Caki2 (cell line): ENCODE results near the gene ATG13. TPM values are rescaled to one million over a fixed set of nuclear protein-coding genes. Genes with fewer than 3 reads are reported as not detected.
A peak's percentile ranks its signal among the peaks of the same experiment; 100 is the strongest.

ENCODE experiments used
- DNase-seq: peaks from one replicate; pipeline ENCODE4 v3.0.0-alpha.2; 2015; ENCODE audit warnings: low read depth
- in situ Hi-C: cut with HindIII; loops from 2 replicates; pipeline ENCODE4 v1.10.0; 2016; ENCODE audit warnings: low sequenced_read_pairs, low pct_unique_long_range_greater_than_20kb, mixed read lengths
- total RNA-seq: library from RNA; depleted of rRNA; stranded (reverse); fragments of >200 nt; shearing (Covaris generic); gene quantifications from 2 replicates; pipeline ENCODE4 v1.2.3, GENCODE V29; 2014; ENCODE audit warnings: low replicate concordance

The ATG13 gene
- total RNA-seq, 1 experiment from 2014 or later: 43.1 TPM

- no peak for DNase-seq
- in situ Hi-C loops: no loop called here
Observed at GRCh38 chr11:46637546-46637945, 20.2 kb downstream of the ATG13 start.

GRCh38 chr11:46639197-46639839 is 22.0 kb downstream of the ATG13 start:
- no peak for DNase-seq
- in situ Hi-C loops: no loop called here

- in situ Hi-C loops: no loop called here
- DNase-seq: peak; percentile 13
Observed at GRCh38 chr11:46640036-46640788, 22.9 kb downstream of the ATG13 start.

DNA sequence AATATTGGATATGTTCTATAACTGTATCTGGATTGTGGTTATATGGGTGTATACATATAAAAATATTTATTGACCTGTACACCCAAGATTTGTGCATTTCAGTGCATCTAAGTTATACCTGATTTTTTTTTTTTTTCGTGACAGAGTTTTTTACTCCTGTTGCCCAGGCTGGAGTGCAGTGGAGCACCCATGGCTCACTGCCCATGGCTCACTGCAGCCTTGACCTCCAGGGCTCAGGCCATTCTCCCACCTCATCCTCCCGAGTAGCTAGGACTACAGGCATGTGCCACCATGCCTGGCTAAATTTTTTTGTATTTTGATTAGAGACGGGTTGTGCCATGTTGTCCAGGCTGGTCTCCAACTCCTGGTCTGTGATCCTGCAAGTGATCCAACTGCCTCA is 24.3 kb downstream of the ATG13 start:
- in situ Hi-C loops: no loop called here
- DNase-seq: no peak

DNA sequence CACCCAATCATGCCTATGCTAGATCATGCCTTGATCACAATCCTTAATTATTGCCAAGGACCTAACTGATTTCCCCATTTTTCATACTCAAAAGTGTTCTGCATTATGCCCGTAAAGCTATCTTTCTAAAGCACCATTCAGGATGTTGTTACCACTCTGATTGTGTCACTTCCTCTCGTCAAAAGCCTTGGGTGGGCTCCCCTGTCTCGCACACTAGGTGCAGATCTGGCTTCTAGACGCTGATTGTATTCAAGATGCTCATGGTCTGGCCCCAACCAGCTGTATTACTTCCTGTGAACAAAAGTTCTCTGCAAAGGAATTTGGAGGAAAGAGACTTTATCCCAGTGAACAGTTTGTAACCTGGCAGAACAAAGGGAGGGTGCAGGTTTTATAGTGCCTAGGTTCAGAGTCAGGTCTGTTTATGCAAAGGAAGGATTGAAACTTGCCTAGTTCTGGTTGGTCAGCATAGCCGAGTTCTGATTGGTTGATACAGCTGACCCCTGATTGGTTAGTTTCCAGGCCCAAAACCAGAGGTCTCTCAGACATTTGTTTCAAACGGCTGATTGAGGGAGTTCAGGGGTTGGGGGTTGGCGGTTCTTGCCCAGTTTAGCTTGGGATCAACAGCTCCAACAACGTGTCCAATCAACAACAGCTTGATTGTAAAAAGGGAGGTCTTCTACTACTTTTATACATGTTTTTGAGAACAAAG is 25.4 kb downstream of the ATG13 start:
- no peak for DNase-seq
- in situ Hi-C loops: no loop called here

DNA sequence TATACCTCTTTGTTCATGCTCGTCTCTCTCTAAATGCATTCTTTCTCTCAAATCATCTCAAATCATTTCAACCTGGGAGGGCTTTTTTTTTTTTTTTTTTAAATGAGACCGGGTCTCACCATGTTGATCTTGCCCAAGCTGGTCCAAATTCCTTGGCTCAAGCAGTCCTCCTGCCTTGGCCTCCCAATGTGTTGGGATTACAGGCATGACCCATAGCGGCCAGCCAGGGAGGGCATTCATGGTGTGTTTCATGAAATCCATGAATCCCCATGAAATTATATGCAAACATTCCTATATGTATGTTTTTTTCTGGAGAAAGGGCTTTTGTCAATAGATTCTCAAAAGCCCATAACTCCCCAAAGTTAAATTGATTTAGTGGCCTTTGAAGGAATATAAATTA is 26.2 kb downstream of the ATG13 start:
- DNase-seq: no peak
- in situ Hi-C loops: no loop called here

DNA sequence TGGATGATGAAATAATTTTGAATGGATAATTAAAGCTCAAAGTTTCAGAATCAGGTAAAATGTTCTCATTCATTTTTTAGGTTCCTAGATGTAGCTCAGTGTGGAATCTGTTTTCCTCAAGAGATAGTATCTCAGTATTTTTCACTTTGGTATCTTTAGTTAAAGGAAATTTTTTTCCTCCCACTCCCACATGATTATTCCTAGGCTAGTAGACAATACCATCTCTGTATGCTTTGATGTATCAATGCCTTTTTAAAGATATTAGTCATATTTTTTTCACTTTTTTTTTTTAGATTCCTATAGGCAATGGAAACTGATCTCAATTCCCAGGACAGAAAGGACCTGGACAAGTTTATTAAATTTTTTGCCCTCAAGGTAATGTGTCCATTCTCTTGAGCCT is 26.6 kb downstream of the ATG13 start:
- in situ Hi-C loops: no loop called here
- no peak for DNase-seq

DNA sequence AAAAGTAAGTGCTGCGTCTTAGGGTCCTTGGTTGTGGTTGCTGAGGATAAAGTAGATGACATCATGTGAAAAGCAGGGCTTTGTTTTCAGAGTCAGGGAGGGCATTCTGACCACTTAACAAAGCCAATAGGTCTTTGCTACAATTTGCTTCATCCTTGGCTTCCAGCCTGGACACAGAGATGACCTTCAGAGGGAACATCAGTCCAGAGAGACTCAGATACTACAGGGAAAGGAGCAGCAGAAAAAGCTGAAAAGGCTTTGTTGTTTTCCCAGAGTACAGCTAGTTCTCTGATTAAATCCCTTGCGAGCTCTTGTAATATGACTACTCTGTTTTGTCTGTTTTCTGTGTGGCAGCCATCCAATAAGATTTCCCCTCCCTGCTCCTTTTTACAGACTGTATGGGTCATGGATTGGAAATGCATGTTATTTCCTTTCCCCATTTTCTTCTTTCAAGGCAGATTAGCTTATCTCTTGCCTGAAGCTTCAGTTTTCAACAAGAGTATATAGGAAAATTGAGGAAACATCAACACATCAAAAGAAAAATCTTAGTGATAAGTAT is 31.9 kb downstream of the ATG13 start:
- in situ Hi-C loops: no loop called here
- DNase-seq: no peak

DNA sequence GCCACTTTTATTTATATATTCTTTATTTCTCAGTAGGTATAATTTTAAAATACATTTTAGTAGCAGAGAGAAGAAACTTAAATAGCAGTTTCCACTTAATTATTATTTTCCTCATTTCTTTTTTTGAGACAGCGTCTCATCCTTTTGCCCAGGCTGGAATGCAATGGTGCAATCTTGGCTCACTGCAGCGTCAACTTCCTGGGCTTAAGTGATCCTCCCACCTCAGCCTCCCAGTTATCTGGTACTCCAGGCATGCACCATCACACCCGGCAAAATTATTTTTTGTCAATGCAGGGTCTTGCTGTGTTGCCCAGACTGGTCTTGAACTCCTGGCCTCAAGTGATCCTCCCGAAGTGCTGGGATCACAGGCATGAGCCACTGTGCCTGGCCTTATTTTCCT is 38.3 kb downstream of the ATG13 start:
- in situ Hi-C loops: no loop called here
- no peak for DNase-seq

DNA sequence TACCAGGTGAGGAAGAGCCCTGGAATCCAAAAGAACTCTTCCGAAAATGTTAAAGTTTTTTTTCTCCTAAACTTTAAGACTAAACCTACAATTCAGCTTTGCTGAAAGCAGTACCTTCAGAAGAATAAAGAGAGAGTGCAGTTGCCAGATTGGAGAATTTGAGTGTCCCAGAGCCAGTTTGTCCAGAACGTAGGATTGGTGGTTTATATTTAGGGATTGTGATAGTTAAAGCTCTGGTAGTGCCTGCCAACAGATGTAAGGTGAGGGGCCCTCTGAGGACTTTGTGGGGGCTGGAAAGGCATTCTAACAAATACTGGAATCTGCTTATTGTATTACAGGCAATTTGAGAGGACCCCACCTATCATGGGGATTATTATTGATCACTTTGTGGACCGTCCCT is 39.8 kb downstream of the ATG13 start:
- in situ Hi-C loops: no loop called here
- no peak for DNase-seq

- in situ Hi-C loops: no loop called here
- DNase-seq: no peak
Observed at GRCh38 chr11:46658259-46658658, 40.9 kb downstream of the ATG13 start.

DNA sequence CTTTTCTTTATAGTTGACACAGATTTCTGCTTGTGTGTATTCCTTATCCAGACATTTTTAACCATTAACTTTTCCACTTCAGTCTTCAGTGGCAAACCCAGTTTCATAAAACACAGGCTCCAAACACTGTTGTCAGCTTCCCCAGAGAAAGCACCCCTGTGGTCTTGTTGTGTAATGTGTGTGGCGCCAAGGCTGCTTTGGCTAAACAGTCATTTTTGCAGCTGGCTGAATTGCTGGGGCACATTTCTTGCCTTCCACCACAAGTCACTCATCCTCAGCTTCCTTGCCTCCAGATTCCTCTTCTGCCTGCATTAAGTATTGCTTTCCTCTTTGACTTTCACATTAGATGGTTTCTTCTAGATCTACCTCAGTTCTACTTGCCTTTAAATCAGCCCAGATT is 42.6 kb downstream of the ATG13 start:
- no peak for DNase-seq
- in situ Hi-C loops: no loop called here

DNA sequence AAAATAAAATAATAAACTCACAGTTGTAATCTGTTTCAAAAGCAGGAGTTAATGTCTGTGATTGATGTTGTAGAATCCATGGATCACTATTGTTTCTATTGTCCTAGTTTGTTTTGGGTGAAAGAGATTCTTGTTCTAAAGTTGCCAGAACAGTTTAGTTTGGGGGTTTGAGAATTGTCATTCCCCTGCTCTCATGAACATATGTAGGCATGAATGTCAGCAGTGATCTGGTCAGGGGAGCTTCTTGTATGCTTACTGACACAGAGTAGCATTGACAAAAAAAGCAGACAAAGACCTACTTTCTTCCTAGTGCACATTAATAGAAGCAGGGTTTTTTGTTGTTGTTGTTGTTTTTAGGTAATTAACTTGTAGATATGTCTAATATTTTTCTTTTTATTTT is 44.5 kb downstream of the ATG13 start:
- no peak for DNase-seq
- in situ Hi-C loops: no loop called here

DNA sequence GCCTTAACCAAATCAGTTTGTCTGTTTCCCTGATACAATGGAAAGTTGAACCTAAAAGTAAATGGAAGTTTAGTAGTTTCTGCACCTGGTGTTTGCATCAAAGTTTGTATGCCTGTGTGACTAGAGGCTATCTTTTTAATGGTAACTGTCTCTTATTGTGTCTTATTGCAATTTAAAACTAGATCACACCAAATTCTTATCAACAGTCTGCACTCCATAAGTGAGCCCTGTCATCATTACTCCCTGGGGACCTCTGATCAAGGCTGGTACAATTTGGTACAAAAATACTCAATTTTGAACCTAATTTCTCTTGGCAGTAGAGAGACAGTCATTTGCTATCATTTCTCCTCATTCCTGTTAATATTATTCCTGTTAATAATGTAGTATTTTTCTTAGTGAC is 45.0 kb downstream of the ATG13 start:
- in situ Hi-C loops: no loop called here

GRCh38 chr11:46663277-46663940 is 46.1 kb downstream of the ATG13 start:
- in situ Hi-C loops: no loop called here
- no peak for DNase-seq

More for the DNA sequence above, 45.0 kb downstream of the ATG13 start:
- DNase-seq: no peak

- in situ Hi-C loops: no loop called here
Observed at GRCh38 chr11:46664612-46665011, 47.3 kb downstream of the ATG13 start.

DNA sequence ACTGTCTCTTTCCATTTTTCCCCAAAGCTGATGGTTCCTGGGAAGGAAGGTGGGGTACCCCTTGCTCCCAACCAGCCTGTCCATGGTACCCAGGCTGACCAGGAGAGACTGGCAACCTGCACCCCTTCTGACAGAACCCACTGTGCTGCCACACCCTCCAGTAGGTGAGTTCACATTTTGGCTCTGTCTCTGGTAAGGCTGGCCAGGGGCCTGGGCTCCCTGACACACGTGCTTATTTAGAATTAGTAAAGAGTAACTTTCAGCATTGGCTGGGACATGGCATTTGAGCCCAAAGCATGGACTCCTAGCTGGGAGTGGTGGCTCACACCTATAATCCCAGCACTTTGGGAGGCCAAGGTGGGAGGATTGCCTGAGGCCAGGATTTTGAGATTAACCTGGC is 48.0 kb downstream of the ATG13 start:
- DNase-seq: no peak
- in situ Hi-C loops: no loop called here

More at GRCh38 chr11:46664612-46665011, 47.3 kb downstream of the ATG13 start:
- no peak for DNase-seq

DNA sequence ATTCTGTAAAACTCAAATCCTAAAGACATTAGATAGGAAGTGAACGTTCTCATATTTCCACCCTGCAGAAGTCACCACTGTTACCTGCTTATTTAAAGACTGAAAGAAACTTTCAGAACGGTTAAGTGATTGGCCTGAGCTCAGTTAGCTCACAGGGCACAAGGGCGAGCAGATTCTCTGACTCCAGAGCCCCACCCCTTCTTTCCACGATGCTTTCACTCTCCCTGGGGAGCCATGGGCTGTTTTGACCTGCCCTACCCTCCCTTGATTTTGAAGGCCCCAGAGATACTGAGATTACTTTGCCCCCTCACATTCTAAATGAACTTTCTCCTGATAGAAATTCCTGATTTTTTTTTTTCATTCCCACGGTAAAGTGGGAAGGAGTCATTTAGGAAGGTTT is 49.2 kb downstream of the ATG13 start:
- in situ Hi-C loops: no loop called here

GRCh38 chr11:46667043-46667481 is 49.7 kb downstream of the ATG13 start:
- no peak for DNase-seq
- in situ Hi-C loops: no loop called here

More for the DNA sequence above, 49.2 kb downstream of the ATG13 start:
- no peak for DNase-seq
